SK-N-SH treated with all-trans-retinoic acid at 6 μM for 48 hours (cell line): Measurements from ENCODE around the gene RPL3.
"Not testable (repeated sequence)": the region's sequence is repeated elsewhere in the genome, so short reads cannot be mapped to it uniquely, and the experiment has no call there.

Experiments
- ATAC-seq: fragments of 200-7000 bp; cut with Tn5 transposase; 3 replicates; pipeline ENCODE4 v1.9.1; 2020; ENCODE audit warnings: mild to moderate bottlenecking, moderate library complexity
- ARNTL ChIP-seq: fragments of 450-650 bp; formaldehyde crosslinking; IDR thresholded peaks from 2 replicates; pipeline ENCODE4 v1.5.0; 2020; ENCODE audit warnings: low read depth, mild to moderate bottlenecking, moderate library complexity, borderline replicate concordance
- CREB5 ChIP-seq: fragments of 250-450 bp; sonication (Bioruptor Pico); IDR thresholded peaks from 2 replicates; pipeline ENCODE4 v1.5.1; 2020; ENCODE audit warnings: low read depth, mild to moderate bottlenecking, moderate library complexity
- CSDC2 ChIP-seq: fragments of 250-450 bp; sonication (Bioruptor Pico); IDR thresholded peaks from 2 replicates; pipeline ENCODE4 v1.5.0; 2020; ENCODE audit warnings: mild to moderate bottlenecking, moderate library complexity
- CSRNP3 ChIP-seq: fragments of 250-450 bp; sonication (Bioruptor Pico); IDR thresholded peaks from 2 replicates; pipeline ENCODE4 v1.5.1; 2021; ENCODE audit warnings: mild to moderate bottlenecking, moderate library complexity
- GLIS3 ChIP-seq: fragments of 250-450 bp; sonication (Bioruptor Pico); IDR thresholded peaks from 2 replicates; pipeline ENCODE4 v1.5.0; 2020; ENCODE audit warnings: mild to moderate bottlenecking, moderate library complexity
- ISL1 ChIP-seq: fragments of 250-450 bp; sonication (Bioruptor Pico); IDR thresholded peaks from 2 replicates; pipeline ENCODE4 v2.1.2; 2022; ENCODE audit warnings: mild to moderate bottlenecking, moderate library complexity
- OSR1 ChIP-seq: fragments of 250-450 bp; sonication (Bioruptor Pico); IDR thresholded peaks from 2 replicates; pipeline ENCODE4 v1.8.0; 2022; ENCODE audit warnings: moderate library complexity, mild to moderate bottlenecking, inconsistent platforms
- PATZ1 ChIP-seq: fragments of 250-450 bp; sonication (Bioruptor Pico); IDR thresholded peaks from 2 replicates; pipeline ENCODE4 v1.8.0; 2020; ENCODE audit warnings: mild to moderate bottlenecking, moderate library complexity, borderline replicate concordance
- POU6F1 ChIP-seq: fragments of 250-450 bp; sonication (Bioruptor Pico); IDR thresholded peaks from 2 replicates; pipeline ENCODE4 v1.8.0; 2021; ENCODE audit warnings: low read depth, mild to moderate bottlenecking, moderate library complexity, borderline replicate concordance
- PPARA ChIP-seq: fragments of 250-450 bp; sonication (Bioruptor Pico); IDR thresholded peaks from 2 replicates; pipeline ENCODE4 v1.5.0; 2020; ENCODE audit warnings: mild to moderate bottlenecking, borderline replicate concordance
- RARB ChIP-seq: fragments of 250-450 bp; sonication (Bioruptor Pico); IDR thresholded peaks from 2 replicates; pipeline ENCODE4 v1.8.0; 2021; ENCODE audit warnings: mild to moderate bottlenecking, moderate library complexity
- TCF4 ChIP-seq: fragments of 250-450 bp; sonication (Bioruptor Pico); IDR thresholded peaks from 2 replicates; pipeline ENCODE4 v1.8.0; 2021; ENCODE audit warnings: mild to moderate bottlenecking, moderate library complexity, borderline replicate concordance
- TSHZ2 ChIP-seq: fragments of 250-450 bp; sonication (Bioruptor Pico); IDR thresholded peaks from 2 replicates; pipeline ENCODE4 v1.5.0; 2020; ENCODE audit warnings: mild to moderate bottlenecking, moderate library complexity
- ZC3H10 ChIP-seq: fragments of 250-450 bp; sonication (Bioruptor Pico); IDR thresholded peaks from 2 replicates; pipeline ENCODE4 v1.5.1; 2021; ENCODE audit warnings: mild to moderate bottlenecking, moderate library complexity
- ZFP30 ChIP-seq: fragments of 450-650 bp; formaldehyde crosslinking; IDR thresholded peaks from 2 replicates; pipeline ENCODE4 v1.5.0; 2022; ENCODE audit warnings: mild to moderate bottlenecking, moderate library complexity

The RPL3 gene

GRCh38 chr22:39327995-39328754 lies 8.8 kb upstream of the RPL3 start:
- TF ChIP-seq ISL1 (CRISPR knock-in tag) (no peak), CSRNP3 (CRISPR knock-in tag) (no peak), ZC3H10 (CRISPR knock-in tag) (no peak), ZFP30 (CRISPR knock-in tag) (no peak), POU6F1 (CRISPR knock-in tag) (no peak), CREB5 (CRISPR knock-in tag) (no peak), TCF4 (CRISPR knock-in tag) (no peak), PPARA (CRISPR knock-in tag) (no peak), TSHZ2 (CRISPR knock-in tag) (no peak), OSR1 (no peak), RARB (CRISPR knock-in tag) (no peak), ARNTL (no peak), CSDC2 (CRISPR knock-in tag) (no peak), GLIS3 (CRISPR knock-in tag) (no peak)
- no peak for ATAC-seq

GRCh38 chr22:39325392-39325932 lies 6.0 kb upstream of the RPL3 start:
- TF ChIP-seq CSRNP3 (CRISPR knock-in tag) (no peak), PATZ1 (CRISPR knock-in tag) (no peak), GLIS3 (CRISPR knock-in tag) (no peak), PPARA (CRISPR knock-in tag) (no peak)
- TF ChIP-seq, all 23 proteins: peak for 0
- ATAC-seq, result peak; percentile 50; the same call in 2 of the 3 replicates

- not testable (repeated sequence) for ATAC-seq
Observed at GRCh38 chr22:39320616-39321029, 1.2 kb upstream of the RPL3 start.
